H9 (cell line): ENCODE measurements around the gene PAEP. TPM values are rescaled to one million over a fixed set of nuclear protein-coding genes. Genes with fewer than 3 reads are reported as not detected.

ENCODE experiments used
- DNase-seq: peaks from one replicate; pipeline ENCODE4 v3.0.0-alpha.2; 2017
- H2AFZ ChIP-seq: one replicate; pipeline ENCODE4 v1.6.1; 2013; ENCODE audit warnings: mild to moderate bottlenecking, low read length, control low read depth, moderate library complexity
- H2AK5ac ChIP-seq: 2 replicates; pipeline ENCODE4 v1.6.1; 2013; ENCODE audit warnings: low read length, control low read depth, mixed read lengths; ENCODE audit not compliant: insufficient read length
- H2BK120ac ChIP-seq: one replicate; pipeline ENCODE4 v1.6.1; 2013; ENCODE audit warnings: low read depth, mild to moderate bottlenecking, low read length, control low read depth, inconsistent platforms; ENCODE audit not compliant: poor library complexity, severe bottlenecking
- H2BK12ac ChIP-seq: 2 replicates; pipeline ENCODE4 v1.6.1; 2013; ENCODE audit warnings: low read length, control low read depth, mixed read lengths, low read depth; ENCODE audit not compliant: insufficient read length
- H2BK15ac ChIP-seq: 2 replicates; pipeline ENCODE4 v1.6.1; 2013; ENCODE audit warnings: low read depth, low read length, control low read depth
- H2BK20ac ChIP-seq: one replicate; pipeline ENCODE4 v1.6.1; 2013; ENCODE audit warnings: low read depth, mild to moderate bottlenecking, low read length, control low read depth, inconsistent platforms; ENCODE audit not compliant: poor library complexity, severe bottlenecking
- H2BK5ac ChIP-seq: 2 replicates; pipeline ENCODE4 v1.6.1; 2013; ENCODE audit warnings: low read length, control low read depth, mixed read lengths; ENCODE audit not compliant: insufficient read length
- H3K14ac ChIP-seq: 2 replicates; pipeline ENCODE4 v1.6.1; 2013; ENCODE audit warnings: low read length, control low read depth; ENCODE audit not compliant: insufficient read depth
- H3K18ac ChIP-seq: 2 replicates; pipeline ENCODE4 v1.6.1; 2013; ENCODE audit warnings: low read depth, mild to moderate bottlenecking, mixed read lengths, low read length, control low read depth; ENCODE audit not compliant: insufficient read length
- H3K23ac ChIP-seq: 2 replicates; pipeline ENCODE4 v1.6.1; 2013; ENCODE audit warnings: low read length, control low read depth, mixed read lengths, low read depth; ENCODE audit not compliant: insufficient read length
- H3K23me2 ChIP-seq: 2 replicates; pipeline ENCODE4 v1.6.1; 2013; ENCODE audit warnings: low read depth, mild to moderate bottlenecking, mixed read lengths, low read length, control low read depth; ENCODE audit not compliant: insufficient read length, poor library complexity, severe bottlenecking
- H3K27ac ChIP-seq: 2 replicates; pipeline ENCODE4 v1.5.1; 2013; ENCODE audit warnings: low read length, control low read depth, mixed read lengths, low read depth; ENCODE audit not compliant: insufficient read length
- H3K27me3 ChIP-seq: 2 replicates; pipeline ENCODE4 v1.6.1; 2013; ENCODE audit warnings: low read length, control low read depth, inconsistent platforms; ENCODE audit not compliant: insufficient read depth
- H3K4ac ChIP-seq: 2 replicates; pipeline ENCODE4 v1.6.1; 2013; ENCODE audit warnings: low read depth, mild to moderate bottlenecking, control low read depth, inconsistent platforms, low read length, moderate library complexity
- H3K4me1 ChIP-seq: 2 replicates; pipeline ENCODE4 v1.6.1; 2013; ENCODE audit warnings: low read length, control low read depth, inconsistent platforms; ENCODE audit not compliant: insufficient read depth
- H3K4me2 ChIP-seq: 2 replicates; pipeline ENCODE4 v1.6.1; 2013; ENCODE audit warnings: low read length, control low read depth, mixed read lengths; ENCODE audit not compliant: insufficient read length, insufficient read depth
- H3K56ac ChIP-seq: 2 replicates; pipeline ENCODE4 v1.6.1; 2013; ENCODE audit warnings: low read depth, mild to moderate bottlenecking, mixed read lengths, low read length, control low read depth; ENCODE audit not compliant: insufficient read length
- H3K79me1 ChIP-seq: 2 replicates; pipeline ENCODE4 v1.6.1; 2013; ENCODE audit warnings: low read depth, mild to moderate bottlenecking, moderate library complexity, low read length, control low read depth, inconsistent platforms; ENCODE audit not compliant: insufficient read depth, poor library complexity, severe bottlenecking
- H3K79me2 ChIP-seq: 2 replicates; pipeline ENCODE4 v1.6.1; 2013; ENCODE audit warnings: low read length, control low read depth, inconsistent platforms; ENCODE audit not compliant: insufficient read depth
- H3K9ac ChIP-seq: 2 replicates; pipeline ENCODE4 v1.6.1; 2013; ENCODE audit warnings: low read length, control low read depth, mixed read lengths; ENCODE audit not compliant: insufficient read length; ENCODE audit errors: extremely low read depth
- H3K9me3 ChIP-seq: one replicate; pipeline ENCODE4 v1.6.1; 2013; ENCODE audit warnings: low read depth, low read length, inconsistent platforms; ENCODE audit not compliant: control insufficient read depth
- H3T11ph ChIP-seq: one replicate; pipeline ENCODE4 v1.6.1; 2013; ENCODE audit warnings: mild to moderate bottlenecking, low read length, control low read depth, inconsistent platforms
- H4K20me1 ChIP-seq: one replicate; pipeline ENCODE4 v1.6.1; 2013; ENCODE audit not compliant: control insufficient read depth, insufficient read length, insufficient read depth
- H4K5ac ChIP-seq: 2 replicates; pipeline ENCODE4 v1.6.1; 2013; ENCODE audit warnings: low read depth, mild to moderate bottlenecking, mixed read lengths, low read length, control low read depth; ENCODE audit not compliant: insufficient read length
- H4K8ac ChIP-seq: replicated peaks from 2 replicates; pipeline ENCODE4 v1.6.1; 2013; ENCODE audit warnings: low read length, control low read depth, mixed read lengths, low read depth; ENCODE audit not compliant: insufficient read length
- H4K91ac ChIP-seq: 2 replicates; pipeline ENCODE4 v1.6.1; 2013; ENCODE audit warnings: low read depth, mild to moderate bottlenecking, moderate library complexity, mixed read lengths, low read length, control low read depth; ENCODE audit not compliant: insufficient read length
- H3K27ac Mint-ChIP-seq, 3 experiments: 2 replicates in 2 of 3; 3 replicates in 1 of 3; pipeline ENCODE4 v1.8.0; 2020 to 2021; ENCODE audit warnings: mixed read lengths in 3 of 3, mild to moderate bottlenecking in 1 of 3, moderate library complexity in 1 of 3
- H3K27me3 Mint-ChIP-seq: 2 replicates; pipeline ENCODE4 v1.8.0; 2021; ENCODE audit warnings: low read depth, mild to moderate bottlenecking, moderate library complexity, mixed read lengths
- H3K36me3 Mint-ChIP-seq, 3 experiments: 2 replicates in 2 of 3; 3 replicates in 1 of 3; pipeline ENCODE4 v1.8.0; 2020 to 2021; ENCODE audit warnings: low read depth in 3 of 3, mixed read lengths in 3 of 3; ENCODE audit not compliant: insufficient read depth in 1 of 3
- H3K4me1 Mint-ChIP-seq, 2 experiments: 2 replicates each; pipeline ENCODE4 v1.8.0; 2020; ENCODE audit warnings: mixed read lengths in 2 of 2
- H3K4me3 Mint-ChIP-seq, 2 experiments: 2 replicates in 1 of 2; 3 replicates in 1 of 2; pipeline ENCODE4 v1.8.0; 2020 to 2021; ENCODE audit warnings: mild to moderate bottlenecking in 2 of 2, mixed read lengths in 2 of 2, moderate library complexity in 1 of 2
- H3K9me3 Mint-ChIP-seq, 2 experiments: 2 replicates in 1 of 2; 3 replicates in 1 of 2; pipeline ENCODE4 v1.8.0; 2020; ENCODE audit warnings: mild to moderate bottlenecking in 2 of 2, mixed read lengths in 2 of 2, moderate library complexity in 1 of 2
- CTCF ChIP-seq: fragments of 200-600 bp; sonication (generic); conservative IDR thresholded peaks from 3 replicates; pipeline ENCODE4 v1.8.0; 2021; ENCODE audit warnings: antibody characterized with exemption, mild to moderate bottlenecking
- WGBS: extraction: QIAGEN DNeasy Blood & Tissue Kit; methylation state at CpG from one replicate; pipeline ENCODE4 v1.1.7; 2013; ENCODE audit warnings: missing lambda C conversion rate, low lambda C conversion rate, mixed read lengths; ENCODE audit not compliant: insufficient read length; ENCODE audit errors: extremely low coverage; 5-methylcytosine and 5-hydroxymethylcytosine counted together
- total RNA-seq: library from RNA; stranded (reverse); gene quantifications from 2 replicates; pipeline ENCODE4 v1.2.1, GENCODE V29; 2021

The PAEP gene
- total RNA-seq, 1 experiment from 2014 or later, result not detected

GRCh38 chr9:135591506-135592330, 30.2 kb downstream of the PAEP start:
- H3K27me3 Mint-ChIP-seq, result no peaks in the 10 kb centered on the region; the same call in 1 of the 2 replicates
- Histone ChIP-seq H3K4me1 (no peaks in the 10 kb centered on the region), H3K9me3 (no peaks in the 10 kb centered on the region), H4K5ac (no peak overlapping the region), H2BK5ac (no peak overlapping the region), H4K20me1 (no peaks in the 10 kb centered on the region), H3K4ac (no peak overlapping the region), H3K79me2 (no peaks in the 10 kb centered on the region), H3K18ac (no peak overlapping the region), H2BK120ac (no peak overlapping the region), H2BK15ac (no peak overlapping the region), H3K27me3 (no peaks in the 10 kb centered on the region), H3K14ac (no peak overlapping the region; the same call in 1 of the 2 replicates), H2AFZ (no peak overlapping the region), H3K4me2 (no peak overlapping the region), H3T11ph (no peak overlapping the region), H3K23me2 (no peaks in the 10 kb centered on the region), H3K27ac (no peak overlapping the region), H2AK5ac (no peak overlapping the region), H4K8ac (no peak overlapping the region), H3K79me1 (no peaks in the 10 kb centered on the region), H3K56ac (no peak overlapping the region), H4K91ac (no peak overlapping the region), H2BK20ac (no peak overlapping the region), H3K9ac (no peak overlapping the region), H2BK12ac (no peak overlapping the region), H3K23ac (no peak overlapping the region)
- H3K27ac Mint-ChIP-seq, result no peak overlapping the region
- H3K4me1 Mint-ChIP-seq, result no peaks in the 10 kb centered on the region
- H3K4me3 Mint-ChIP-seq, result no peak overlapping the region
- TF ChIP-seq CTCF, result no peak
- peak; percentile 14 for DNase-seq
- no peaks in the 10 kb centered on the region for H3K36me3 Mint-ChIP-seq
- WGBS, result no CpG with 5 or more reads among the region's 22 CpGs
- H3K9me3 Mint-ChIP-seq, result peaks cover 2 to 4% of the 10 kb centered on the region in 2 experiments; a peak in 3 of 5 replicates
